Dermis lymphatic vessel endothelial cell (primary cell): ENCODE measurements around the gene EPB41L4B. TPM values are rescaled to one million over a fixed set of nuclear protein-coding genes. Genes with fewer than 3 reads are reported as not detected.

Experiments used
- total RNA-seq: library from RNA; depleted of rRNA; stranded (reverse); fragments of >200 nt; gene quantifications from 2 replicates; pipeline ENCODE4 v1.2.1, GENCODE V29; 2014

Gene EPB41L4B
- 0.22 and 0.86 TPM in 2 replicates for total RNA-seq

GRCh38 chr9:109320742-109321448 lies at the start of gene EPB41L4B:
Gene EPB41L4B (minus strand): TSS chr9:109321059. CDS start chr9:109320446, 613 bp downstream.

GRCh38 chr9:109166771-109167601 lies 153.9 kb downstream of the EPB41L4B start, which contains the start of gene FRRS1L:
Gene FRRS1L (minus strand): TSS chr9:109167249. CDS start chr9:109167138, 111 bp downstream.

Other genes starting within 250 kb of the EPB41L4B start
- gene TMEM245, start 201.1 kb downstream of the EPB41L4B start, total RNA-seq, result 76.3 and 87.1 TPM in 2 replicates
- gene FRRS1L, start 153.8 kb downstream of the EPB41L4B start, total RNA-seq, result under 0.01 TPM in 2 replicates
- gene PTPN3, start 177.2 kb upstream of the EPB41L4B start, total RNA-seq, result 2.6 and 7.9 TPM in 2 replicates